Anterior cingulate cortex (tissue), 58 donors: Measurements from ENCODE around the gene GPR15.

Experiments used
- DNase-seq, 58 donors: peaks; one replicate each; lab custom pipeline; 2025; lab: John Stamatoyannopoulos, UW

GPR15 gene

GRCh38 chr3:98581474-98581873, 49.7 kb downstream of the GPR15 start:
- peak in 5 of 58 donors; percentile 7 to 43 (median 27) for DNase-seq

GRCh38 chr3:98582042-98582441, 50.3 kb downstream of the GPR15 start:
- no peak for DNase-seq

GRCh38 chr3:98583766-98584165, 52.0 kb downstream of the GPR15 start:
- no peak for DNase-seq
